Vagina (tissue), 2 donors: Measurements from ENCODE around the gene VWA2.

ENCODE experiments used
- POLR2AphosphoS5 ChIP-seq, 2 donors: sonication (generic); formaldehyde crosslinking; IDR thresholded peaks; one replicate each; pipeline ENCODE4 v1.9.0; 2017; ENCODE audit warnings: antibody characterized with exemption in 2 of 2, mild to moderate bottlenecking in 2 of 2, low read depth in 1 of 2; ENCODE audit not compliant: insufficient read depth in 1 of 2
- TF ChIP-seq, protein P1 (sequence below), 3 experiments: fragments of 450-650 bp in 2 of 3; fragments of 200-600 bp in 1 of 3; sonication (generic) in 1 of 3; IDR thresholded peaks; one replicate each; pipeline ENCODE4 v1.5.1; 2017 to 2019; ENCODE audit warnings: antibody characterized with exemption in 3 of 3, mild to moderate bottlenecking in 2 of 3, moderate library complexity in 2 of 3

DNA sequence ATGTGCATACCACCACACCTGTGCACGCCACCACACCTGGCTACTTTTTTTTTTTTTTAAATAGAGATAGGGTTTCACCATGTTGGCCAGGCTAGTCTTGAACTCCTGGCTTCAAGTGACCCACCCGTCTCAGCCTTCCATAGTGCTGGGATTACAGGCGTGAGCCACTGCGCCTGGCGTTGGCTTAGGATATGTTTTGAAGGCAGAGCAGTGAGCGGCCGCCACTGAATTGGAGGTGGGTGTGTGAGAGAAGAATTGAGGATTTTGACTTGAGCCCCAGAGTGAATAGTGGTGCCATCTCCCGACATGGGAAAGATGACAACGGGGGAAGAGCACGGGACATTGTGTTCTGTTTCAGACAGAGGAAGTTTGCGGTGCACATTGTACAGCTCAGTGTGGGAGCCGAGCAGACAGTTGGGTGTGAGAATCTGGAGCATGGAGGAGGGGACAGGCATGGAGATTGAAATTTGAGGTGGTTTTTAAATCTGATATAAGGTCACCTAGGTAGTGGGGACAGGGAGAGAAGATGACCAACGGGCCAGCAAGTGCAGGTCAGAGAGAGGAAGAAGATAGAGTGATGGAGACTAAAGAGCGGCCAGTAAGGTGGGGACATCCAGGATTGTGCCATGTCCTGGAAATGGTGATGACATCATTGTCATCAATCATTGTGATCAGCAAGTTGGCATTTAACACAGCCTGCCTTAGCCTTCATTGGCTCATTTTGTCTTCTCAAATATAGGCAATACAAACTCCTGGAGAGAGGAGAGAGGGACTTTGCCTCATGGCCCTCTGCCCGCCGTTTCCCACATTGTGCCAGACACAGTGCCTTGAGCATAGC is 35.8 kb downstream of the VWA2 start:
- TF ChIP-seq, protein P1, sequence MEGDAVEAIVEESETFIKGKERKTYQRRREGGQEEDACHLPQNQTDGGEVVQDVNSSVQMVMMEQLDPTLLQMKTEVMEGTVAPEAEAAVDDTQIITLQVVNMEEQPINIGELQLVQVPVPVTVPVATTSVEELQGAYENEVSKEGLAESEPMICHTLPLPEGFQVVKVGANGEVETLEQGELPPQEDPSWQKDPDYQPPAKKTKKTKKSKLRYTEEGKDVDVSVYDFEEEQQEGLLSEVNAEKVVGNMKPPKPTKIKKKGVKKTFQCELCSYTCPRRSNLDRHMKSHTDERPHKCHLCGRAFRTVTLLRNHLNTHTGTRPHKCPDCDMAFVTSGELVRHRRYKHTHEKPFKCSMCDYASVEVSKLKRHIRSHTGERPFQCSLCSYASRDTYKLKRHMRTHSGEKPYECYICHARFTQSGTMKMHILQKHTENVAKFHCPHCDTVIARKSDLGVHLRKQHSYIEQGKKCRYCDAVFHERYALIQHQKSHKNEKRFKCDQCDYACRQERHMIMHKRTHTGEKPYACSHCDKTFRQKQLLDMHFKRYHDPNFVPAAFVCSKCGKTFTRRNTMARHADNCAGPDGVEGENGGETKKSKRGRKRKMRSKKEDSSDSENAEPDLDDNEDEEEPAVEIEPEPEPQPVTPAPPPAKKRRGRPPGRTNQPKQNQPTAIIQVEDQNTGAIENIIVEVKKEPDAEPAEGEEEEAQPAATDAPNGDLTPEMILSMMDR (IDR thresholded peaks at IDR 0.05): no peak
- TF ChIP-seq POLR2AphosphoS5 (IDR thresholded peaks at IDR 0.05; ENCODE audit: insufficient read depth in 1 of 2, low read depth in 1 of 2): no peak
